MCF 10A (cell line): Measurements from ENCODE around the gene CCNYL1. TPM values are rescaled to one million over a fixed set of nuclear protein-coding genes. Genes with fewer than 3 reads are reported as not detected.

Source experiments
- BruUV-seq: library from RNA; stranded (reverse); fragments of 400-500 nt; replicated peaks from 2 replicates; lab custom pipeline; 2021; lab: Mats Ljungman, UMichigan
- CTCF ChIA-PET: fragments of 300-600 bp; sonication (Branson Sonifier 250); formaldehyde crosslinking; extraction: SDS; loops from one replicate; lab custom pipeline; 2021; ENCODE audit warnings: antibody characterized with exemption, inconsistent platforms; lab: Yijun Ruan, JAX
- POLR2A ChIA-PET: fragments of 300-600, 350-650 bp; sonication (Branson Sonifier 250); formaldehyde crosslinking; extraction: SDS; loops from one replicate; lab custom pipeline; 2020; ENCODE audit warnings: antibody characterized with exemption, inconsistent platforms; lab: Yijun Ruan, JAX
- DNase-seq: peaks from one replicate; pipeline ENCODE4 v3.0.0-alpha.2; 2018; ENCODE audit not compliant: unreplicated experiment
- H3K27ac Mint-ChIP-seq: one replicate; pipeline ENCODE4 v1.8.0; 2022; ENCODE audit warnings: mild to moderate bottlenecking, low read depth, mixed read lengths; ENCODE audit not compliant: unreplicated experiment
- H3K27me3 Mint-ChIP-seq: one replicate; pipeline ENCODE4 v1.8.0; 2022; ENCODE audit warnings: mixed read lengths; ENCODE audit not compliant: insufficient read depth, unreplicated experiment
- H3K36me3 Mint-ChIP-seq: one replicate; pipeline ENCODE4 v1.8.0; 2022; ENCODE audit warnings: mild to moderate bottlenecking, moderate library complexity, mixed read lengths; ENCODE audit not compliant: insufficient read depth, unreplicated experiment
- H3K4me1 Mint-ChIP-seq: one replicate; pipeline ENCODE4 v1.8.0; 2022; ENCODE audit warnings: mixed read lengths; ENCODE audit not compliant: insufficient read depth, unreplicated experiment
- H3K4me3 Mint-ChIP-seq: one replicate; pipeline ENCODE4 v1.8.0; 2022; ENCODE audit warnings: mild to moderate bottlenecking, moderate library complexity, mixed read lengths; ENCODE audit not compliant: unreplicated experiment
- H3K9me3 Mint-ChIP-seq: one replicate; pipeline ENCODE4 v1.8.0; 2022; ENCODE audit warnings: mixed read lengths; ENCODE audit not compliant: unreplicated experiment
- CTCF ChIP-seq: fragments of 200-600 bp; IDR thresholded peaks from one replicate; pipeline ENCODE4 v1.8.0; 2022; ENCODE audit warnings: antibody characterized with exemption, mild to moderate bottlenecking; ENCODE audit not compliant: unreplicated experiment
- intact Hi-C: fragments of 100-400 bp; cut with micrococcal nuclease; formaldehyde crosslinking; loops from 2 replicates; pipeline ENCODE4 v1.14.1; 2022
- total RNA-seq: library from RNA; stranded (reverse); gene quantifications from 2 replicates; pipeline ENCODE4 v1.2.3, GENCODE V29; 2022

The CCNYL1 gene
- total RNA-seq, 1 experiment from 2014 or later = 19.7 TPM

DNA sequence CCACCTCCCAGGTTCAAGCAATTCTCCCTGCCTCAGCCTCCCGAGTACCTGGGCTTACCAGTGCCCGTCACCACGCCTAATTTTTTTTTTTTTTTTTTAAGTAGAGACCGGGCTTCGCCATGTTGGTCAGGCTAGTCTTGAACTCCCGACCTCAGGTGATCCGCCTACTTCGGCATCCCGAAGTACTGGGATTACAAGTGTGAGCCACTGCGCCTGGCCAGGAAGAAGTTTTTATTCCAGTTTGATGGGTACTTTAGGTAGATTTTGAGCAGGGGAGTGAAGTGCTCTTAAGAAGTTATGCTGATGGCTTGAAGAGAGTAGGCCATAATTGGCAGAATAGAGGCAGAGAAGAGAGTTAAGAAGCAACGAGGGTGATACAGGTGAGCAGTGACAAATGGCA is 33.0 kb downstream of the CCNYL1 start:
- Mint-ChIP-seq H3K9me3 (no peaks in the 10 kb centered on the region), H3K27ac (no peak overlapping the region)
- CTCF ChIA-PET = interaction anchor here (0.6 to 10.3 kb wide), 14 partner anchors 9 to 432 kb away, joined by 3 to 193 read pairs (median 10); no protein-coding TSS in a partner anchor

GRCh38 chr2:207746131-207746530 is 34.7 kb downstream of the CCNYL1 start:
- H3K9me3 Mint-ChIP-seq = no peaks in the 10 kb centered on the region
- TF ChIP-seq CTCF = peak; percentile 89
- H3K4me3 Mint-ChIP-seq = no peak overlapping the region
- H3K4me1 Mint-ChIP-seq = no peaks in the 10 kb centered on the region
- CTCF ChIA-PET = interaction anchor here (0.5 to 10.3 kb wide), 47 partner anchors 8 to 1053 kb away, joined by 3 to 193 read pairs (median 5); partner anchors contain the start of genes CCNYL1 and PLEKHM3
- POLR2A ChIA-PET = interaction anchor here (0.7 to 1.4 kb wide), 6 partner anchors 12 to 508 kb away, joined by 3 to 5 read pairs (median 4); no protein-coding TSS in a partner anchor
- no peak overlapping the region for H3K27ac Mint-ChIP-seq
- peak; percentile 74 for DNase-seq
- H3K36me3 Mint-ChIP-seq = peaks cover 18% of the 10 kb centered on the region
- intact Hi-C loops = loop anchor here (1.0 kb wide), 4 partner anchors 227 to 326 kb away; no protein-coding TSS in a partner anchor
- BruUV-seq = no TSS peak
- H3K27me3 Mint-ChIP-seq = no peaks in the 10 kb centered on the region

More for the DNA sequence above, 33.0 kb downstream of the CCNYL1 start:
- Mint-ChIP-seq H3K36me3 (peaks cover 13% of the 10 kb centered on the region), H3K4me1 (no peaks in the 10 kb centered on the region), H3K4me3 (no peak overlapping the region), H3K27me3 (no peaks in the 10 kb centered on the region)
- no peak for DNase-seq
- intact Hi-C loops = no loop called here
- POLR2A ChIA-PET = no interaction called here
- TF ChIP-seq CTCF = no peak
- no TSS peak for BruUV-seq

GRCh38 chr2:207747653-207748560 is 36.5 kb downstream of the CCNYL1 start:
- BruUV-seq = no TSS peak
- TF ChIP-seq CTCF = no peak
- peaks cover 30% of the 10 kb centered on the region for H3K36me3 Mint-ChIP-seq
- ChIA-PET POLR2A (interaction anchor here (0.6 to 1.4 kb wide), 5 partner anchors 10 to 540 kb away, joined by 3 to 4 read pairs (median 3); partner anchors contain the start of gene PLEKHM3), CTCF (interaction anchor here (0.6 to 10.3 kb wide), 14 partner anchors 9 to 1583 kb away, joined by 3 to 193 read pairs (median 4); no protein-coding TSS in a partner anchor)
- H3K9me3 Mint-ChIP-seq = no peaks in the 10 kb centered on the region
- no peaks in the 10 kb centered on the region for H3K4me1 Mint-ChIP-seq
- H3K27me3 Mint-ChIP-seq = no peaks in the 10 kb centered on the region
- H3K27ac Mint-ChIP-seq = no peak overlapping the region
- H3K4me3 Mint-ChIP-seq = no peak overlapping the region
- intact Hi-C loops = no loop called here
- no peak for DNase-seq

DNA sequence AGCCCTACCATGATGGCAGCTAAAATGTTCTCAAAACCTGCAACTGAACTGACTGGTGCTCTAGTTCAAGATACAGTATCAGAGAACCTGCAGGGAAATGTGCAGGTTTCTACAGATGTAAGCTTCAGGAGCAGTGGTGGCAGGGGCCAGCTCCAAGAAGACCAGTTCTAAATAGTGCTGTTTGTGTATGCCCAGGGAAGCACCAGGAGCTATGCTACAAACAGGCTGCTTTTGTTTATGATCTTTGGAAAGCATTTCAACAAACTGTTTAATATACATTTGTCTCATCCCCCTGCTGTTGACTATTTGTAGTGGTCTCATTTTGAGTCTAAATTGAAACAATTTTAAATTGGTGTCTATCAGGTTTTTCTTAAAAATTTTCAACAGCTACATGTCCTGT is 37.6 kb downstream of the CCNYL1 start:
- Mint-ChIP-seq H3K27ac (no peak overlapping the region), H3K9me3 (no peaks in the 10 kb centered on the region), H3K36me3 (peaks cover 34% of the 10 kb centered on the region), H3K4me1 (no peaks in the 10 kb centered on the region), H3K4me3 (no peak overlapping the region), H3K27me3 (no peaks in the 10 kb centered on the region)
- ChIA-PET POLR2A (interaction anchor here (0.7 to 1.4 kb wide), 2 partner anchors 54 to 276 kb away, joined by 3 to 4 read pairs; partner anchors contain the start of gene PLEKHM3), CTCF (interaction anchor here (0.5 to 10.3 kb wide), 7 partner anchors 10 to 512 kb away, joined by 3 to 193 read pairs (median 4); no protein-coding TSS in a partner anchor)
- no peak for DNase-seq
- no TSS peak for BruUV-seq
- TF ChIP-seq CTCF = no peak
- intact Hi-C loops = no loop called here
